HepG2 (cell line): Measurements from ENCODE around the gene ZBTB21. TPM values are rescaled to one million over a fixed set of nuclear protein-coding genes. Genes with fewer than 3 reads are reported as not detected.
A peak's percentile ranks its signal among the peaks of the same experiment; 100 is the strongest.

Experiments used
- BHLHE40 ChIP-seq: IDR thresholded peaks from 2 replicates; pipeline ENCODE4 v1.6.1; 2011; ENCODE audit warnings: low read length, improper control_type of control experiment
- CBX5 ChIP-seq: sonication (generic); formaldehyde crosslinking; IDR thresholded peaks from 2 replicates; pipeline ENCODE4 v1.4.0; 2020; ENCODE audit warnings: missing genetic modification reagents, borderline replicate concordance
- DNMT3B ChIP-seq: conservative IDR thresholded peaks from 2 replicates; pipeline ENCODE4 v1.6.1; 2016; ENCODE audit warnings: missing biosample characterization, control low read depth
- GTF2F1 ChIP-seq: fragments of 150-350 bp; IDR thresholded peaks from 2 replicates; pipeline ENCODE4 v1.6.1; 2014; ENCODE audit warnings: low read length
- NFKBIZ ChIP-seq: IDR thresholded peaks from 2 replicates; pipeline ENCODE4 v1.6.1; 2018; ENCODE audit warnings: missing genetic modification reagents, missing compliant biosample characterization
- RNF2 ChIP-seq: fragments of 450-650 bp; conservative IDR thresholded peaks from 2 replicates; pipeline ENCODE4 v1.6.1; 2016; ENCODE audit warnings: low read depth
- SKI ChIP-seq: fragments of 450-650 bp; IDR thresholded peaks from one replicate; pipeline ENCODE4 v1.6.1; 2018; ENCODE audit warnings: mild to moderate bottlenecking; ENCODE audit not compliant: partially characterized antibody
- SP140L ChIP-seq: sonication (generic); formaldehyde crosslinking; IDR thresholded peaks from 2 replicates; pipeline ENCODE4 v1.4.0; 2020; ENCODE audit warnings: missing genetic modification reagents, borderline replicate concordance
- SPEN ChIP-seq: sonication (generic); formaldehyde crosslinking; IDR thresholded peaks from 2 replicates; pipeline ENCODE4 v1.5.1; 2020; ENCODE audit warnings: low read depth, mild to moderate bottlenecking, missing genetic modification reagents
- THAP9 ChIP-seq: sonication (generic); formaldehyde crosslinking; IDR thresholded peaks from 2 replicates; pipeline ENCODE4; 2020; ENCODE audit warnings: missing genetic modification reagents, mild to moderate bottlenecking, borderline replicate concordance
- ZBTB10 ChIP-seq: sonication (generic); formaldehyde crosslinking; IDR thresholded peaks from 2 replicates; pipeline ENCODE4 v1.4.0; 2020; ENCODE audit warnings: missing genetic modification reagents, borderline replicate concordance
- ZBTB20 ChIP-seq: sonication (generic); formaldehyde crosslinking; IDR thresholded peaks from 2 replicates; pipeline ENCODE4 v1.8.1; 2023; ENCODE audit warnings: missing genetic modification reagents, low read depth, mild to moderate bottlenecking, borderline replicate concordance
- ZBTB26 ChIP-seq: IDR thresholded peaks from 2 replicates; pipeline ENCODE4 v1.6.1; 2016; ENCODE audit warnings: missing compliant biosample characterization, missing genetic modification reagents, borderline replicate concordance
- ZNF605 ChIP-seq: sonication (generic); formaldehyde crosslinking; IDR thresholded peaks from 2 replicates; pipeline ENCODE4 v1.8.0; 2022; ENCODE audit warnings: mild to moderate bottlenecking, missing genetic modification reagents
- ZNF720 ChIP-seq: sonication (generic); formaldehyde crosslinking; IDR thresholded peaks from 2 replicates; pipeline ENCODE4 v1.4.0; 2020; ENCODE audit warnings: missing genetic modification reagents
- polyA plus RNA-seq, 8 experiments: library from polyadenylated mRNA; depleted of rRNA in 3 of 8; stranded (reverse) in 7 of 8; unstranded in 1 of 8; fragments of >200 nt; fragmentation: Illumina TruSeq in 4 of 8; extraction: Trizol in 4 of 8; gene quantifications; 2 replicates each; pipeline versions ENCODE4 v1.2.1 to v1.2.3, GENCODE V29; 2011 to 2016; ENCODE audit warnings: low read depth in 4 of 8, missing spikeins in 1 of 8, mixed read lengths in 1 of 8; ENCODE audit not compliant: insufficient read depth in 1 of 8
- total RNA-seq, 5 experiments: library from RNA; depleted of rRNA; stranded (reverse); fragments of >200 nt; fragmentation: Illumina TruSeq; extraction: Trizol; gene quantifications; 2 replicates each; pipeline ENCODE4 v1.2.3, GENCODE V29; 2016; ENCODE audit warnings: low read depth in 1 of 5
- TF ChIP-seq, protein P1 (sequence below): sonication (generic); formaldehyde crosslinking; IDR thresholded peaks from 2 replicates; pipeline ENCODE4 v1.5.1; 2020; ENCODE audit warnings: missing genetic modification reagents, mild to moderate bottlenecking, borderline replicate concordance
- TF ChIP-seq, protein P2 (sequence below): sonication (generic); formaldehyde crosslinking; IDR thresholded peaks from 2 replicates; pipeline ENCODE4 v1.8.0; 2022; ENCODE audit warnings: missing genetic modification reagents, mild to moderate bottlenecking, inconsistent platforms, borderline replicate concordance

ZBTB21 gene
- total and polyA plus RNA-seq, 2 of the 13 experiments (the other 11 are each of a cell fraction or from before 2014, with no cell fraction given) = 4.5 to 6.1 TPM

DNA sequence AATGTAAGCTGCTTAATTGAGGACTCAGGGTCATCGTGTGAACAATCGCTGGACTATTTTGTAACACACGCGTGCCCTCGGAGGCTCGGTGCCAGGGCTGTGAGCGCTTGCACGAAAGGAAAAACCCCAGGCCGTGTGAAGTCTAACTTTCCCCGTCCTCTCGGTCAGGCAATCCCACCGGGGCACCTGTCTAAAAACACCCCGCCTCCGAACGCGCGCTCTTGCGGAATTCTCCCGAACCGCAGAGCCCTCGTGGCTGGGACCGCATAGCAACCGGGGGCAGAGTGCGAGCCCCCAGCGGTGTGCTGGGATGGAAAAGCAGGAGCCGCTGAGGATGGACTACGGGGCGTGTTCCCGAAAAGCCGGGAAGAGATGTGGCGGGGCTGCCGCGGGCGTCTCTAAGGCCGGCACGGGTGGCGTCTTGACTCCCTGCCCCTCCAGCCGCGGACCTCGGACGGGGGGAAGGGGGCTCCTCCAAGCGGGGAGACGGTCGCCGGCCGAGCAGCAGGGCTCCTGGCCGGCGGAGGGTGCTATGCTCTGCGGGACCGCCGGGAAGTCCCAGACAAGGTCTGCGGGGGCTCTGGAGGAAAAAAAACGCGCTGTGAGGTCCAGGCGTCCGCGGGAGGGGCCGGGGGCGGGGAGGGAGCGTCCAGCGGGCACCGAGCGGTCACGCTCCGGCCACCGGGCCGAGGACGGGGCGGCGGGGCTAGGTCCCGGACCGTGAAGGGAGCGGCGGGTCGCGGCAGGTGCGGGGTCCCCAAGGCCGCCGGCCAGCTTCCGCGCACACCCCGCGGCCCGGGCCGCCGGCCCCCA, 936 bp downstream of the ZBTB21 start (continued):
- TF ChIP-seq THAP9 (no peak; the same call in 1 of the 2 replicates), ZNF605 (no peak), CBX5 (no peak), RNF2 (no peak; the same call in 1 of the 2 replicates), ZNF720 (no peak), BHLHE40 (peak; percentile 39), DNMT3B (no peak), SP140L (no peak), GTF2F1 (no peak), ZBTB10 (CRISPR knock-in tag) (no peak), NFKBIZ (CRISPR knock-in tag) (no peak), SKI (no peak), ZBTB20 (no peak), SPEN (CRISPR knock-in tag) (no peak), ZBTB26 (CRISPR knock-in tag) (no peak)
- TF ChIP-seq, protein P1, sequence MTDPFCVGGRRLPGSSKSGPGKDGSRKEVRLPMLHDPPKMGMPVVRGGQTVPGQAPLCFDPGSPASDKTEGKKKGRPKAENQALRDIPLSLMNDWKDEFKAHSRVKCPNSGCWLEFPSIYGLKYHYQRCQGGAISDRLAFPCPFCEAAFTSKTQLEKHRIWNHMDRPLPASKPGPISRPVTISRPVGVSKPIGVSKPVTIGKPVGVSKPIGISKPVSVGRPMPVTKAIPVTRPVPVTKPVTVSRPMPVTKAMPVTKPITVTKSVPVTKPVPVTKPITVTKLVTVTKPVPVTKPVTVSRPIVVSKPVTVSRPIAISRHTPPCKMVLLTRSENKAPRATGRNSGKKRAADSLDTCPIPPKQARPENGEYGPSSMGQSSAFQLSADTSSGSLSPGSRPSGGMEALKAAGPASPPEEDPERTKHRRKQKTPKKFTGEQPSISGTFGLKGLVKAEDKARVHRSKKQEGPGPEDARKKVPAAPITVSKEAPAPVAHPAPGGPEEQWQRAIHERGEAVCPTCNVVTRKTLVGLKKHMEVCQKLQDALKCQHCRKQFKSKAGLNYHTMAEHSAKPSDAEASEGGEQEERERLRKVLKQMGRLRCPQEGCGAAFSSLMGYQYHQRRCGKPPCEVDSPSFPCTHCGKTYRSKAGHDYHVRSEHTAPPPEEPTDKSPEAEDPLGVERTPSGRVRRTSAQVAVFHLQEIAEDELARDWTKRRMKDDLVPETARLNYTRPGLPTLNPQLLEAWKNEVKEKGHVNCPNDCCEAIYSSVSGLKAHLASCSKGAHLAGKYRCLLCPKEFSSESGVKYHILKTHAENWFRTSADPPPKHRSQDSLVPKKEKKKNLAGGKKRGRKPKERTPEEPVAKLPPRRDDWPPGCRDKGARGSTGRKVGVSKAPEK (CRISPR knock-in tag) = no peak
- TF ChIP-seq, protein P2, sequence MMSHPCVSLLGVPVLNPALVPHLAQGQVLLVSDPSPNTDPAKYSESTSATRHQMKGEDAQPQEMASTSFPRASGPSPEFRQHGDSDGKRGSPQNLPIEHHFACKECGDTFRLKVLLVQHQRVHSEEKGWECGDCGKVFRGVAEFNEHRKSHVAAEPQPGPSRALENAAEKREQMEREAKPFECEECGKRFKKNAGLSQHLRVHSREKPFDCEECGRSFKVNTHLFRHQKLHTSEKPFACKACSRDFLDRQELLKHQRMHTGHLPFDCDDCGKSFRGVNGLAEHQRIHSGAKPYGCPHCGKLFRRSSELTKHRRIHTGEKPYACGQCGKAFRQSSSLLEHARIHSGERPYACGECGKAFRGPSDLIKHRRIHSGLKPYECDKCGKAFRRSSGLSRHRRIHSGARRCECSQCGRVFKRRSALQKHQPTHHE (CRISPR knock-in tag) = no peak; the same call in 1 of the 2 replicates
